Endothelial cell of umbilical vein (primary cell): ENCODE data around the gene CAPN8.

Experiments
- EZH2 ChIP-seq: IDR thresholded peaks from 2 replicates; pipeline ENCODE4 v1.6.1; 2012; ENCODE audit warnings: borderline replicate concordance, low read depth, mild to moderate bottlenecking, moderate library complexity, low read length, inconsistent platforms; ENCODE audit not compliant: severe bottlenecking
- MYC ChIP-seq: IDR thresholded peaks from one replicate; pipeline ENCODE4 v1.6.1; 2011; ENCODE audit warnings: mild to moderate bottlenecking, low read depth, low read length
- POLR2A ChIP-seq: IDR thresholded peaks from 2 replicates; pipeline ENCODE4 v1.6.1; 2012; ENCODE audit warnings: low read depth, mild to moderate bottlenecking, control low read depth, low read length
- POLR2AphosphoS5 ChIP-seq: IDR thresholded peaks from 2 replicates; pipeline ENCODE4 v1.6.1; 2012; ENCODE audit warnings: low read depth, mild to moderate bottlenecking, control low read depth, low read length, moderate library complexity; ENCODE audit not compliant: insufficient read depth
- TF ChIP-seq, protein P1 (sequence below), 2 donors: IDR thresholded peaks; 1 replicate in 1 of 2; 2 replicates in 1 of 2; pipeline ENCODE4 v1.5.1; 2011; ENCODE audit warnings: low read length in 2 of 2, mild to moderate bottlenecking in 2 of 2, moderate library complexity in 2 of 2, control low read depth in 1 of 2, inconsistent platforms in 1 of 2, low read depth in 1 of 2; ENCODE audit not compliant: insufficient read depth in 1 of 2; ENCODE audit errors: extremely low read depth in 1 of 2
- TF ChIP-seq, protein P2 (sequence below): IDR thresholded peaks from 2 replicates; pipeline ENCODE4 v1.6.1; 2011; ENCODE audit not compliant: insufficient read depth, insufficient read length

DNA sequence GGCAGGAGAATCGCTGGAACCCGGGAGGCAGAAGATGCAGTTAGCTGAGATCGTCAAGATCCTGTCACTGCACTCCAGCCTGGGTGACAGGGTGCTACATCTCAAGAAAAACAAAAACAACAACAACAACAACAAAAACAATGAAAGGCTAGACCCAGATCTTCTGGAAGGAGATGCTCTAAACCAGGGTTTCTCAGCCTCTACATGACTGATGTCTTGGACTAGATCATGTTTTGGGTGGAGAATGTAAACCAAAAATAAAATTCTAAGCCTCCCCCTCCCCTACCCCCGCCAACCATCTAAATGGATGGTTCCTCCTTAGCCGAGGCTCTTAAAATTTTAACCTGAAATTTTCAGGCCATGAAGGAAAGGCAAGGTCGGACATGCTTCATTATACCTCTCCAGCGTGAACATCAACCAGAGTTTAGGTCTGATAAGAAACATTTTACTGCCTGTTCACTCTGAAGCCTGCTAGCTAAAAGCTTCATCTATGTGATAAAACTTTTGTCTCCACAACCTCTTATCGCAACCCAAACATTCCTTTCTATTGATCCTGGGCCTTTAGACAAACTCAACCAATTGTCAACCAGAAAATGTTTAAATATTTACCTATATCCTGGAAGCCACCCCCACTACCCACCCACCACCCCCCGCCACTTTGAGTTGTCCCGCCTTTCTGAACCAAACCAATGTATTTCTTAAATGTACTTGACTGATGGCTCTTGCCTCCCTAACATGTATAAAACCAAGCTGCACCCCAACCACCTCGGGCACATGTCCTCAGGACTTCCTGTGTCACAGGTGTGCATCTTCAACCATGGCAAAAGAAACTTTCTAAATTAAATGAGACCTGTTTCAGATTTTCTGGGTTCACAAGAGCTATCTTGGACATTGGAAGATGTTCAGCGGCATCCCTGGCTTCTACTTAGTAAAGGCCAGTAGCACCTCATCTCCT, 45.0 kb upstream of the CAPN8 start:
- TF ChIP-seq, protein P1, sequence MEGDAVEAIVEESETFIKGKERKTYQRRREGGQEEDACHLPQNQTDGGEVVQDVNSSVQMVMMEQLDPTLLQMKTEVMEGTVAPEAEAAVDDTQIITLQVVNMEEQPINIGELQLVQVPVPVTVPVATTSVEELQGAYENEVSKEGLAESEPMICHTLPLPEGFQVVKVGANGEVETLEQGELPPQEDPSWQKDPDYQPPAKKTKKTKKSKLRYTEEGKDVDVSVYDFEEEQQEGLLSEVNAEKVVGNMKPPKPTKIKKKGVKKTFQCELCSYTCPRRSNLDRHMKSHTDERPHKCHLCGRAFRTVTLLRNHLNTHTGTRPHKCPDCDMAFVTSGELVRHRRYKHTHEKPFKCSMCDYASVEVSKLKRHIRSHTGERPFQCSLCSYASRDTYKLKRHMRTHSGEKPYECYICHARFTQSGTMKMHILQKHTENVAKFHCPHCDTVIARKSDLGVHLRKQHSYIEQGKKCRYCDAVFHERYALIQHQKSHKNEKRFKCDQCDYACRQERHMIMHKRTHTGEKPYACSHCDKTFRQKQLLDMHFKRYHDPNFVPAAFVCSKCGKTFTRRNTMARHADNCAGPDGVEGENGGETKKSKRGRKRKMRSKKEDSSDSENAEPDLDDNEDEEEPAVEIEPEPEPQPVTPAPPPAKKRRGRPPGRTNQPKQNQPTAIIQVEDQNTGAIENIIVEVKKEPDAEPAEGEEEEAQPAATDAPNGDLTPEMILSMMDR (IDR thresholded peaks at IDR 0.05; ENCODE audit: extremely low read depth in 1 of 2, insufficient read depth in 1 of 2, low read depth in 1 of 2, low read length in 2 of 2), result no peak
- no peak for TF ChIP-seq POLR2A
- TF ChIP-seq POLR2AphosphoS5, result no peak
- TF ChIP-seq MYC, result no peak
- TF ChIP-seq, protein P2, sequence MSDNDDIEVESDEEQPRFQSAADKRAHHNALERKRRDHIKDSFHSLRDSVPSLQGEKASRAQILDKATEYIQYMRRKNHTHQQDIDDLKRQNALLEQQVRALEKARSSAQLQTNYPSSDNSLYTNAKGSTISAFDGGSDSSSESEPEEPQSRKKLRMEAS, result no peak
- no peak for TF ChIP-seq EZH2
